ENCODE data around the gene ZBTB7B.
A peak's percentile ranks its signal among the peaks of the same experiment; 100 is the strongest.

Gene ZBTB7B

DNA sequence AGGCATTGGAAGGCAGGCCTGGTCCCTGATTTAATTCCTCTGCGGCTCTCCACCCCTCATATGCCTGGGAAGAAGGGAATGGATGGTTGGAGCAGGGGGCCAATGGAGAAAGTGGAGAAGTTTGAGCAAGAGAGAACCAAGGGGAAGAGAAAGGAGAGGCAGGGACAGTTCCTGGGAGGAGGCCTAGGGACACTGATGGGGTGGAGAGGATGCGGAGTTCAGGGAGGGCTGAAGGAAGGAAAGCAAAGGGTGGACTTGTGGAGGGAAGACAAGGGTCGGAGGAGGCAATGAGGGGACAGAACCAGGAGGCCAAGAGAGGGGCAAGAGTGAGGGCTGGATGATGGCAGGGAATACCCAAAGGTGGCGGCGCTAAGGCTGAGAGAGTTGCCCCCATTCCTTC lies 7.1 kb downstream of the ZBTB7B start:
- no peak for DNase-seq (ENCODE audit: low spot score)
- Histone ChIP-seq H3K27ac (replicated peaks; ENCODE audit: low read length) (no peak overlapping the region), H2AFZ (ENCODE audit: low read length) (no peak overlapping the region), H3K9me3 (replicated peaks in 1 of 2; ENCODE audit: control insufficient read depth in 2 of 2, insufficient read depth in 1 of 2, low read depth in 1 of 2, low read length in 2 of 2) (no peaks in the 10 kb centered on the region), H4K91ac (ENCODE audit: low read depth, low read length, poor library complexity) (no peak overlapping the region), H2BK12ac (ENCODE audit: low read length) (peak overlapping the region; percentile 69), H3K18ac (ENCODE audit: low read length) (peak overlapping the region; percentile 7), H3K4me1 (ENCODE audit: control insufficient read depth in 2 of 2, insufficient read depth in 1 of 2, low read depth in 1 of 2, low read length in 2 of 2) (peaks cover 14 to 31% of the 10 kb centered on the region in 2 donors), H3K36me3 (replicated peaks in 1 of 2; ENCODE audit: control insufficient read depth in 2 of 2, insufficient read depth in 2 of 2, low read length in 2 of 2) (peaks cover 0 to 2% of the 10 kb centered on the region in 2 donors), H2BK120ac (ENCODE audit: low read depth, low read length) (peak overlapping the region; percentile 12), H2AK5ac (ENCODE audit: low read depth, low read length) (peak overlapping the region; percentile 86), H2BK15ac (ENCODE audit: low read length) (peak overlapping the region; percentile 30), H3K4me2 (ENCODE audit: insufficient read depth, low read length, poor library complexity, severe bottlenecking) (no peak overlapping the region), H4K8ac (ENCODE audit: low read depth, low read length) (no peak overlapping the region), H3K23ac (ENCODE audit: low read depth, low read length, poor library complexity) (no peak overlapping the region), H3K79me1 (ENCODE audit: low read depth, low read length) (peaks cover 4% of the 10 kb centered on the region), H3K14ac (ENCODE audit: low read length) (no peak overlapping the region), H3K4me3 (ENCODE audit: low read length in 2 of 2) (no peak overlapping the region), H3K27me3 (ENCODE audit: control insufficient read depth in 3 of 3, insufficient read depth in 3 of 3, low read depth in 1 of 3, low read length in 3 of 3) (no peaks in the 10 kb centered on the region), H3K4ac (ENCODE audit: low read length) (no peak overlapping the region), H2BK5ac (ENCODE audit: low read length) (no peak overlapping the region), H3K9ac (ENCODE audit: low read depth, low read length, poor library complexity) (no peak overlapping the region)
- no CpG with 5 or more reads among the region's 5 CpGs for WGBS, 2 donors (ENCODE audit: extremely low coverage in 2 of 2, insufficient read length in 2 of 2, insufficient replicate concordance in 1 of 2)

- Histone ChIP-seq H4K91ac (ENCODE audit: low read depth, low read length, poor library complexity) (no peak overlapping the region), H3K9me3 (replicated peaks in 1 of 2; ENCODE audit: control insufficient read depth in 2 of 2, insufficient read depth in 1 of 2, low read depth in 1 of 2, low read length in 2 of 2) (no peaks in the 10 kb centered on the region), H3K18ac (ENCODE audit: low read length) (no peak overlapping the region), H2BK120ac (ENCODE audit: low read depth, low read length) (peak overlapping the region; percentile 12), H2AFZ (ENCODE audit: low read length) (no peak overlapping the region), H3K79me1 (ENCODE audit: low read depth, low read length) (peaks cover 4% of the 10 kb centered on the region), H3K14ac (ENCODE audit: low read length) (no peak overlapping the region), H3K27me3 (ENCODE audit: control insufficient read depth in 3 of 3, insufficient read depth in 3 of 3, low read depth in 1 of 3, low read length in 3 of 3) (no peaks in the 10 kb centered on the region), H2BK12ac (ENCODE audit: low read length) (peak overlapping the region; percentile 69), H2BK15ac (ENCODE audit: low read length) (peak overlapping the region; percentile 74), H3K4me1 (ENCODE audit: control insufficient read depth in 2 of 2, insufficient read depth in 1 of 2, low read depth in 1 of 2, low read length in 2 of 2) (peaks cover 14 to 29% of the 10 kb centered on the region in 2 donors), H2BK5ac (ENCODE audit: low read length) (peak overlapping the region; percentile 91), H2AK5ac (ENCODE audit: low read depth, low read length) (peak overlapping the region; percentile 86), H3K27ac (replicated peaks; ENCODE audit: low read length) (no peak overlapping the region), H3K9ac (ENCODE audit: low read depth, low read length, poor library complexity) (no peak overlapping the region), H4K8ac (ENCODE audit: low read depth, low read length) (no peak overlapping the region), H3K4me2 (ENCODE audit: insufficient read depth, low read length, poor library complexity, severe bottlenecking) (no peak overlapping the region), H3K36me3 (replicated peaks in 1 of 2; ENCODE audit: control insufficient read depth in 2 of 2, insufficient read depth in 2 of 2, low read length in 2 of 2) (peaks cover 0 to 2% of the 10 kb centered on the region in 2 donors), H3K4ac (ENCODE audit: low read length) (no peak overlapping the region), H3K23ac (ENCODE audit: low read depth, low read length, poor library complexity) (no peak overlapping the region), H3K4me3 (ENCODE audit: low read length in 2 of 2) (no peak overlapping the region)
- no CpG with 5 or more reads among the region's 11 CpGs for WGBS, 2 donors (ENCODE audit: extremely low coverage in 2 of 2, insufficient read length in 2 of 2, insufficient replicate concordance in 1 of 2)
- DNase-seq (ENCODE audit: low spot score) = no peak
Measured at GRCh38 chr1:155010211-155010918, 7.8 kb downstream of the ZBTB7B start.

GRCh38 chr1:155011004-155011416 lies 8.4 kb downstream of the ZBTB7B start:
- Histone ChIP-seq H3K9me3 (replicated peaks in 1 of 2; ENCODE audit: control insufficient read depth in 2 of 2, insufficient read depth in 1 of 2, low read depth in 1 of 2, low read length in 2 of 2) (no peaks in the 10 kb centered on the region), H3K9ac (ENCODE audit: low read depth, low read length, poor library complexity) (no peak overlapping the region), H3K27me3 (ENCODE audit: control insufficient read depth in 3 of 3, insufficient read depth in 3 of 3, low read depth in 1 of 3, low read length in 3 of 3) (no peaks in the 10 kb centered on the region), H3K27ac (replicated peaks; ENCODE audit: low read length) (no peak overlapping the region), H2BK5ac (ENCODE audit: low read length) (peak overlapping the region; percentile 91), H3K36me3 (replicated peaks in 1 of 2; ENCODE audit: control insufficient read depth in 2 of 2, insufficient read depth in 2 of 2, low read length in 2 of 2) (peaks cover 6 to 8% of the 10 kb centered on the region in 2 donors), H2AFZ (ENCODE audit: low read length) (no peak overlapping the region), H2BK120ac (ENCODE audit: low read depth, low read length) (no peak overlapping the region), H3K4me1 (ENCODE audit: control insufficient read depth in 2 of 2, insufficient read depth in 1 of 2, low read depth in 1 of 2, low read length in 2 of 2) (peaks cover 14 to 29% of the 10 kb centered on the region in 2 donors), H4K91ac (ENCODE audit: low read depth, low read length, poor library complexity) (no peak overlapping the region), H3K4me2 (ENCODE audit: insufficient read depth, low read length, poor library complexity, severe bottlenecking) (no peak overlapping the region), H3K79me1 (ENCODE audit: low read depth, low read length) (peaks cover 3% of the 10 kb centered on the region), H3K18ac (ENCODE audit: low read length) (peak overlapping the region; percentile 92), H4K8ac (ENCODE audit: low read depth, low read length) (no peak overlapping the region), H2BK15ac (ENCODE audit: low read length) (peak overlapping the region; percentile 74), H3K14ac (ENCODE audit: low read length) (no peak overlapping the region), H3K23ac (ENCODE audit: low read depth, low read length, poor library complexity) (no peak overlapping the region), H2BK12ac (ENCODE audit: low read length) (no peak overlapping the region), H3K4ac (ENCODE audit: low read length) (no peak overlapping the region), H3K4me3 (ENCODE audit: low read length in 2 of 2) (no peak overlapping the region), H2AK5ac (ENCODE audit: low read depth, low read length) (peak overlapping the region; percentile 58)
- no peak for DNase-seq (ENCODE audit: low spot score)
- WGBS, 2 donors (ENCODE audit: extremely low coverage in 2 of 2, insufficient read length in 2 of 2, insufficient replicate concordance in 1 of 2) = no CpG with 5 or more reads among the region's 5 CpGs

GRCh38 chr1:155011437-155012025 lies 8.9 kb downstream of the ZBTB7B start:
- WGBS, 2 donors (ENCODE audit: extremely low coverage in 2 of 2, insufficient read length in 2 of 2, insufficient replicate concordance in 1 of 2) = no CpG with 5 or more reads among the region's 6 CpGs
- no peak overlapping the region for H4K8ac ChIP-seq (ENCODE audit: low read depth, low read length)
- H3K4me3 ChIP-seq (ENCODE audit: low read length in 2 of 2) = no peak overlapping the region
- H3K36me3 ChIP-seq (replicated peaks in 1 of 2; ENCODE audit: control insufficient read depth in 2 of 2, insufficient read depth in 2 of 2, low read length in 2 of 2) = peaks cover 11 to 13% of the 10 kb centered on the region in 2 donors
- H3K27ac ChIP-seq (replicated peaks; ENCODE audit: low read length) = peak overlapping the region; percentile 16
- no peak overlapping the region for H2BK120ac ChIP-seq (ENCODE audit: low read depth, low read length)
- H3K9ac ChIP-seq (ENCODE audit: low read depth, low read length, poor library complexity) = no peak overlapping the region
- H2BK5ac ChIP-seq (ENCODE audit: low read length) = peak overlapping the region; percentile 91
- no peak overlapping the region for H2AFZ ChIP-seq (ENCODE audit: low read length)
- no peak for DNase-seq (ENCODE audit: low spot score)
- no peak overlapping the region for H3K14ac ChIP-seq (ENCODE audit: low read length)
- H2AK5ac ChIP-seq (ENCODE audit: low read depth, low read length) = peak overlapping the region; percentile 58
- peak overlapping the region; percentile 74 for H2BK15ac ChIP-seq (ENCODE audit: low read length)
- H3K4me2 ChIP-seq (ENCODE audit: insufficient read depth, low read length, poor library complexity, severe bottlenecking) = no peak overlapping the region
- H3K9me3 ChIP-seq (replicated peaks in 1 of 2; ENCODE audit: control insufficient read depth in 2 of 2, insufficient read depth in 1 of 2, low read depth in 1 of 2, low read length in 2 of 2) = no peaks in the 10 kb centered on the region
- H3K79me1 ChIP-seq (ENCODE audit: low read depth, low read length) = peaks cover 3% of the 10 kb centered on the region
- H3K18ac ChIP-seq (ENCODE audit: low read length) = peak overlapping the region; percentile 92
- no peak overlapping the region for H3K23ac ChIP-seq (ENCODE audit: low read depth, low read length, poor library complexity)
- H3K4me1 ChIP-seq (ENCODE audit: control insufficient read depth in 2 of 2, insufficient read depth in 1 of 2, low read depth in 1 of 2, low read length in 2 of 2) = peaks cover 14 to 31% of the 10 kb centered on the region in 2 donors
- no peak overlapping the region for H4K91ac ChIP-seq (ENCODE audit: low read depth, low read length, poor library complexity)
- peak overlapping the region; percentile 24 for H2BK12ac ChIP-seq (ENCODE audit: low read length)
- no peak overlapping the region for H3K4ac ChIP-seq (ENCODE audit: low read length)
- H3K27me3 ChIP-seq (ENCODE audit: control insufficient read depth in 3 of 3, insufficient read depth in 3 of 3, low read depth in 1 of 3, low read length in 3 of 3) = no peaks in the 10 kb centered on the region

All from neuronal stem cell (in vitro differentiated cells).